HEK293 (cell line): ENCODE measurements around the gene CDH2.

Experiments
- CTCF ChIA-PET: fragments of 350-600 bp; formaldehyde crosslinking; extraction: SDS; loops from one replicate; lab custom pipeline; 2021; ENCODE audit warnings: antibody characterized with exemption; lab: Yijun Ruan, JAX
- POLR2A ChIA-PET: fragments of 300-600 bp; formaldehyde crosslinking; extraction: SDS; loops from one replicate; lab custom pipeline; 2020; ENCODE audit warnings: antibody characterized with exemption, inconsistent platforms; lab: Yijun Ruan, JAX
- H3K27ac ChIP-seq: fragments of 200-500 bp; sonication (Bioruptor generic); 2 replicates; pipeline ENCODE4 v1.5.1; 2014; ENCODE audit warnings: low read depth, low read length, control low read depth, inconsistent platforms; ENCODE audit errors: extremely low read depth
- H3K36me3 ChIP-seq, 2 experiments: fragments of 200-500 bp in 1 of 2; sonication (Bioruptor generic) in 1 of 2; 1 replicate in 1 of 2; 2 replicates in 1 of 2; pipeline ENCODE4 v1.5.1; 2014 to 2017; ENCODE audit warnings: inconsistent platforms in 2 of 2, low read length in 2 of 2; ENCODE audit not compliant: control insufficient read depth in 2 of 2, insufficient read depth in 1 of 2
- H3K4me1 ChIP-seq: fragments of 200-500 bp; sonication (Bioruptor generic); 2 replicates; pipeline ENCODE4 v1.5.1; 2014; ENCODE audit warnings: mild to moderate bottlenecking, low read length, inconsistent platforms; ENCODE audit not compliant: control insufficient read depth, insufficient read depth
- H3K4me3 ChIP-seq: 2 replicates; pipeline ENCODE4 v1.5.1; 2011; ENCODE audit warnings: low read depth, mild to moderate bottlenecking, control low read depth, low read length, moderate library complexity
- H3K9me3 ChIP-seq: fragments of 200-500 bp; sonication (Bioruptor generic); 2 replicates; pipeline ENCODE4 v1.5.1; 2014; ENCODE audit warnings: low read depth, low read length, inconsistent platforms; ENCODE audit not compliant: control insufficient read depth, insufficient read depth
- BCL6B ChIP-seq: fragments of 450-650 bp; formaldehyde crosslinking; IDR thresholded peaks from 2 replicates; pipeline ENCODE4 v1.5.1; 2017; ENCODE audit warnings: missing biosample characterization, missing genetic modification characterization
- HIC1 ChIP-seq: fragments of 450-650 bp; formaldehyde crosslinking; IDR thresholded peaks from 2 replicates; pipeline ENCODE4 v1.5.1; 2016; ENCODE audit warnings: missing biosample characterization, missing genetic modification characterization
- HOXD13 ChIP-seq: sonication (generic); formaldehyde crosslinking; IDR thresholded peaks from 2 replicates; pipeline ENCODE4 v1.8.0; 2022; ENCODE audit warnings: missing genetic modification reagents, borderline replicate concordance
- OSR2 ChIP-seq: fragments of 450-650 bp; formaldehyde crosslinking; IDR thresholded peaks from 2 replicates; pipeline ENCODE4 v1.5.1; 2016; ENCODE audit warnings: missing biosample characterization, missing genetic modification characterization
- YY1 ChIP-seq: fragments of 450-650 bp; formaldehyde crosslinking; IDR thresholded peaks from 2 replicates; pipeline ENCODE4 v1.5.1; 2018; ENCODE audit warnings: missing biosample characterization, missing genetic modification characterization
- ZBTB26 ChIP-seq: fragments of 450-650 bp; formaldehyde crosslinking; optimal IDR thresholded peaks from 2 replicates; pipeline ENCODE3; 2016; ENCODE audit warnings: missing biosample characterization, mild to moderate bottlenecking, missing genetic modification characterization
- ZNF146 ChIP-seq: fragments of 450-650 bp; formaldehyde crosslinking; IDR thresholded peaks from 2 replicates; pipeline ENCODE4 v1.5.1; 2016; ENCODE audit warnings: missing biosample characterization, missing genetic modification characterization
- ZNF157 ChIP-seq: fragments of 450-650 bp; formaldehyde crosslinking; IDR thresholded peaks from 2 replicates; pipeline ENCODE4 v1.5.1; 2016; ENCODE audit warnings: missing biosample characterization, missing genetic modification characterization
- ZNF214 ChIP-seq: fragments of 450-650 bp; formaldehyde crosslinking; IDR thresholded peaks from 2 replicates; pipeline ENCODE4 v1.5.1; 2017; ENCODE audit warnings: missing biosample characterization, mild to moderate bottlenecking, missing genetic modification characterization, borderline replicate concordance
- ZNF24 ChIP-seq: fragments of 450-650 bp; formaldehyde crosslinking; IDR thresholded peaks from 2 replicates; pipeline ENCODE4 v1.5.1; 2016; ENCODE audit warnings: missing biosample characterization, missing genetic modification characterization
- ZNF311 ChIP-seq: fragments of 450-650 bp; formaldehyde crosslinking; IDR thresholded peaks from 2 replicates; pipeline ENCODE4 v1.5.1; 2017; ENCODE audit warnings: missing biosample characterization, missing genetic modification characterization, borderline replicate concordance
- ZNF394 ChIP-seq: fragments of 450-650 bp; formaldehyde crosslinking; IDR thresholded peaks from 2 replicates; pipeline ENCODE4 v1.5.1; 2016; ENCODE audit warnings: missing biosample characterization, missing genetic modification characterization, mild to moderate bottlenecking, moderate library complexity, borderline replicate concordance
- ZNF426 ChIP-seq: fragments of 450-650 bp; formaldehyde crosslinking; IDR thresholded peaks from 2 replicates; pipeline ENCODE4 v1.5.1; 2017; ENCODE audit warnings: missing biosample characterization, missing genetic modification characterization, mild to moderate bottlenecking, inconsistent platforms, moderate library complexity
- ZNF473 ChIP-seq: fragments of 450-650 bp; formaldehyde crosslinking; IDR thresholded peaks from 2 replicates; pipeline ENCODE4 v1.5.1; 2017; ENCODE audit warnings: missing biosample characterization, missing genetic modification characterization
- ZNF501 ChIP-seq: fragments of 450-650 bp; formaldehyde crosslinking; IDR thresholded peaks from 2 replicates; pipeline ENCODE4 v1.5.1; 2016; ENCODE audit warnings: missing biosample characterization, missing genetic modification characterization
- ZNF514 ChIP-seq: fragments of 450-650 bp; formaldehyde crosslinking; IDR thresholded peaks from 2 replicates; pipeline ENCODE4 v1.5.1; 2016; ENCODE audit warnings: missing biosample characterization, missing genetic modification characterization
- ZNF549 ChIP-seq: fragments of 450-650 bp; IDR thresholded peaks from 2 replicates; pipeline ENCODE4 v1.5.1; 2018; ENCODE audit warnings: missing biosample characterization, missing genetic modification characterization, mild to moderate bottlenecking, inconsistent platforms, moderate library complexity
- ZNF561 ChIP-seq: fragments of 450-650 bp; IDR thresholded peaks from 2 replicates; pipeline ENCODE4 v1.5.1; 2018; ENCODE audit warnings: missing biosample characterization, missing genetic modification characterization, borderline replicate concordance
- ZNF585B ChIP-seq: fragments of 450-650 bp; formaldehyde crosslinking; IDR thresholded peaks from 2 replicates; pipeline ENCODE4 v1.5.1; 2016; ENCODE audit warnings: missing biosample characterization, missing genetic modification characterization
- ZNF600 ChIP-seq: fragments of 450-650 bp; formaldehyde crosslinking; IDR thresholded peaks from 2 replicates; pipeline ENCODE4 v1.5.1; 2016; ENCODE audit warnings: missing biosample characterization, missing genetic modification characterization
- ZNF654 ChIP-seq: fragments of 450-650 bp; formaldehyde crosslinking; IDR thresholded peaks from 2 replicates; pipeline ENCODE4 v1.5.1; 2016; ENCODE audit warnings: low read depth, missing biosample characterization, missing genetic modification characterization
- ZNF658 ChIP-seq: fragments of 450-650 bp; formaldehyde crosslinking; IDR thresholded peaks from 2 replicates; pipeline ENCODE4; 2016; ENCODE audit warnings: missing biosample characterization, missing genetic modification characterization
- ZNF837 ChIP-seq: fragments of 450-650 bp; formaldehyde crosslinking; IDR thresholded peaks from 2 replicates; pipeline ENCODE4 v1.5.1; 2016; ENCODE audit warnings: missing biosample characterization, missing genetic modification characterization
- TF ChIP-seq, protein P1 (sequence below): fragments of 450-650 bp; formaldehyde crosslinking; IDR thresholded peaks from 2 replicates; pipeline ENCODE4 v1.5.1; 2016; ENCODE audit warnings: missing biosample characterization, missing genetic modification characterization
- TF ChIP-seq, protein P2 (sequence below): fragments of 450-650 bp; formaldehyde crosslinking; conservative IDR thresholded peaks from 2 replicates; pipeline ENCODE4 v1.5.1; 2016; ENCODE audit warnings: low read depth, missing biosample characterization, missing genetic modification characterization

CDH2 gene

GRCh38 chr18:27983780-27984179, 193.2 kb downstream of the CDH2 start (continued):
- TF ChIP-seq ZBTB26 (tag by site-specific recombination) (no peak), ZNF514 (tag by site-specific recombination) (no peak), HOXD13 (CRISPR knock-in tag) (no peak), ZNF561 (tag by site-specific recombination) (no peak), HIC1 (tag by site-specific recombination) (peak; percentile 33; the same call in 1 of the 2 replicates), YY1 (tag by site-specific recombination) (no peak), ZNF394 (tag by site-specific recombination) (no peak), BCL6B (peak; percentile 68)
- TF ChIP-seq, protein P1, sequence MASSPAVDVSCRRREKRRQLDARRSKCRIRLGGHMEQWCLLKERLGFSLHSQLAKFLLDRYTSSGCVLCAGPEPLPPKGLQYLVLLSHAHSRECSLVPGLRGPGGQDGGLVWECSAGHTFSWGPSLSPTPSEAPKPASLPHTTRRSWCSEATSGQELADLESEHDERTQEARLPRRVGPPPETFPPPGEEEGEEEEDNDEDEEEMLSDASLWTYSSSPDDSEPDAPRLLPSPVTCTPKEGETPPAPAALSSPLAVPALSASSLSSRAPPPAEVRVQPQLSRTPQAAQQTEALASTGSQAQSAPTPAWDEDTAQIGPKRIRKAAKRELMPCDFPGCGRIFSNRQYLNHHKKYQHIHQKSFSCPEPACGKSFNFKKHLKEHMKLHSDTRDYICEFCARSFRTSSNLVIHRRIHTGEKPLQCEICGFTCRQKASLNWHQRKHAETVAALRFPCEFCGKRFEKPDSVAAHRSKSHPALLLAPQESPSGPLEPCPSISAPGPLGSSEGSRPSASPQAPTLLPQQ (tag by site-specific recombination): 0 out of 2 replicates have a peak, but pooled peaks have one; percentile 34

DNA sequence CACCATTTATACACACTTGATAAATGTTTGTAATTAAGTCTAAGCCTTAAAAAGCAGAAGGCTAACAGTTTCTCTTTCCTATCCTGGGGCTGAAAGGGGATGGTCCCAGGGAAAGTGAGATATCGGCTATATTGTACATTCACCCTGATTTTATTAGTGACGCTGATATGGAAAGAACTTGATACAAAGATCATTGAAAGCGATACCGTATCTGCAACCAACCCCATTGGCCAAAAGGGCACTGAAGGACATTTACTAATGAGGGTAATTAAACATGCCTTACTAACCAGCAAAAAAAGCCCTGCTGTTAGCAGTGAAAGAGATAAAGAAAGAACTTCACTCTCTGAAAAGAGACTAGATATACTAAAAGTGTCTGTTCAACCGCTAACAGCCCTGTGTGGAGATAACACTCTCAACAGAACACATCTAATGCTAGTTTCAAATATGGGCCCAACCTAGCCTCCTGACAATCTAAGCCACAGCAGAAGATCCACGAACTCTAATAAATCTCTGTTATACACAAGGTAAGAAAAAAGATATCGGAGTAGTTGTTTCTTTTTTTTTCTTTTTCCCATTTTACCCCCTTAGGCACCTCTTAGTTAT, 200.0 kb downstream of the CDH2 start:
- Histone ChIP-seq H3K27ac (no peak overlapping the region), H3K36me3 (peaks cover 0 to 21% of the 10 kb centered on the region in 2 experiments; a peak in 1 of 3 replicates), H3K4me3 (no peak overlapping the region), H3K9me3 (no peaks in the 10 kb centered on the region), H3K4me1 (peaks cover 6% of the 10 kb centered on the region; the same call in 1 of the 2 replicates)
- CTCF ChIA-PET: no interaction called here
- TF ChIP-seq ZNF473 (no peak), ZNF311 (no peak), ZNF658 (tag by site-specific recombination) (no peak), OSR2 (tag by site-specific recombination) (no peak), ZNF157 (tag by site-specific recombination) (no peak), ZNF654 (no peak), ZNF24 (tag by site-specific recombination) (no peak), ZNF146 (tag by site-specific recombination) (no peak), ZNF426 (tag by site-specific recombination) (no peak), ZNF561 (tag by site-specific recombination) (no peak), ZNF600 (tag by site-specific recombination) (no peak), ZNF501 (no peak), ZNF214 (no peak), ZNF549 (tag by site-specific recombination) (no peak), ZNF585B (tag by site-specific recombination) (no peak), ZNF837 (no peak)
- TF ChIP-seq, protein P2, sequence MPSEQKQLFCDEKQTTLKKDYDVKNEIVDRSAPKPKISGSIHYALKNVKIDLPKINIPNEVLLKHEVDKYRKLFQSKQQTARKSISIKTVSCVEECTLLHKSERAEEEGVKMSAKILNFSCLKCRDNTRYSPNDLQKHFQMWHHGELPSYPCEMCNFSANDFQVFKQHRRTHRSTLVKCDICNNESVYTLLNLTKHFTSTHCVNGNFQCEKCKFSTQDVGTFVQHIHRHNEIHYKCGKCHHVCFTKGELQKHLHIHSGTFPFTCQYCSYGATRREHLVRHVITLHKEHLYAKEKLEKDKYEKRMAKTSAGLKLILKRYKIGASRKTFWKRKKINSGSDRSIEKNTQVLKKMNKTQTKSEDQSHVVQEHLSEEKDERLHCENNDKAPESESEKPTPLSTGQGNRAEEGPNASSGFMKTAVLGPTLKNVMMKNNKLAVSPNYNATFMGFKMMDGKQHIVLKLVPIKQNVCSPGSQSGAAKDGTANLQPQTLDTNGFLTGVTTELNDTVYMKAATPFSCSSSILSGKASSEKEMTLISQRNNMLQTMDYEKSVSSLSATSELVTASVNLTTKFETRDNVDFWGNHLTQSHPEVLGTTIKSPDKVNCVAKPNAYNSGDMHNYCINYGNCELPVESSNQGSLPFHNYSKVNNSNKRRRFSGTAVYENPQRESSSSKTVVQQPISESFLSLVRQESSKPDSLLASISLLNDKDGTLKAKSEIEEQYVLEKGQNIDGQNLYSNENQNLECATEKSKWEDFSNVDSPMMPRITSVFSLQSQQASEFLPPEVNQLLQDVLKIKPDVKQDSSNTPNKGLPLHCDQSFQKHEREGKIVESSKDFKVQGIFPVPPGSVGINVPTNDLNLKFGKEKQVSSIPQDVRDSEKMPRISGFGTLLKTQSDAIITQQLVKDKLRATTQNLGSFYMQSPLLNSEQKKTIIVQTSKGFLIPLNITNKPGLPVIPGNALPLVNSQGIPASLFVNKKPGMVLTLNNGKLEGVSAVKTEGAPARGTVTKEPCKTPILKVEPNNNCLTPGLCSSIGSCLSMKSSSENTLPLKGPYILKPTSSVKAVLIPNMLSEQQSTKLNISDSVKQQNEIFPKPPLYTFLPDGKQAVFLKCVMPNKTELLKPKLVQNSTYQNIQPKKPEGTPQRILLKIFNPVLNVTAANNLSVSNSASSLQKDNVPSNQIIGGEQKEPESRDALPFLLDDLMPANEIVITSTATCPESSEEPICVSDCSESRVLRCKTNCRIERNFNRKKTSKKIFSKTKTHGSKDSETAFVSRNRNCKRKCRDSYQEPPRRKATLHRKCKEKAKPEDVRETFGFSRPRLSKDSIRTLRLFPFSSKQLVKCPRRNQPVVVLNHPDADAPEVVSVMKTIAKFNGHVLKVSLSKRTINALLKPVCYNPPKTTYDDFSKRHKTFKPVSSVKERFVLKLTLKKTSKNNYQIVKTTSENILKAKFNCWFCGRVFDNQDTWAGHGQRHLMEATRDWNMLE: no peak
- TF ChIP-seq, all 188 proteins: peak for 0
- POLR2A ChIA-PET: no interaction called here
